Psoas muscle (tissue), 8 donors: ENCODE measurements around the gene DMXL2. TPM values are rescaled to one million over a fixed set of nuclear protein-coding genes. Genes with fewer than 3 reads are reported as not detected.

Source experiments
- ATAC-seq, 4 donors: fragments of 200-7000 bp; cut with Tn5 transposase; one replicate each; pipeline ENCODE4 v1.9.1; 2020; ENCODE audit warnings: moderate library complexity in 3 of 4, mild to moderate bottlenecking in 2 of 4
- DNase-seq, 2 donors: peaks; one replicate each; pipeline ENCODE4 v3.0.0-alpha.2; 2020
- H3K27ac ChIP-seq: fragments of 200-600 bp; one replicate; pipeline ENCODE4 v1.8.0; 2022
- H3K27me3 ChIP-seq, 3 donors: fragments of 200-600 bp in 1 of 3; one replicate each; pipeline versions ENCODE4 v1.6.1 to v1.8.0; 2013 to 2022; ENCODE audit warnings: low read length in 2 of 3, mild to moderate bottlenecking in 2 of 3, moderate library complexity in 1 of 3; ENCODE audit not compliant: insufficient read depth in 3 of 3
- H3K36me3 ChIP-seq, 2 donors: fragments of 200-600 bp in 1 of 2; one replicate each; pipeline versions ENCODE4 v1.6.1 to v1.8.0; 2013 to 2022; ENCODE audit warnings: low read depth in 1 of 2, mild to moderate bottlenecking in 1 of 2, moderate library complexity in 1 of 2; ENCODE audit not compliant: insufficient read depth in 1 of 2
- H3K4me1 ChIP-seq: fragments of 200-600 bp; one replicate; pipeline ENCODE4 v1.8.0; 2022
- H3K4me3 ChIP-seq: fragments of 200-600 bp; one replicate; pipeline ENCODE4 v1.8.0; 2022; ENCODE audit warnings: mild to moderate bottlenecking
- H3K9me3 ChIP-seq: fragments of 200-600 bp; one replicate; pipeline ENCODE4 v1.8.0; 2022
- WGBS, 3 donors: extraction: QIAGEN DNeasy Blood & Tissue Kit; methylation state at CpG; one replicate each; pipeline versions ENCODE4 v1.1.6 to v1.1.7; 2013; 5-methylcytosine and 5-hydroxymethylcytosine counted together
- intact Hi-C, 2 donors: fragments of 100-400 bp; cut with DNase I; formaldehyde crosslinking; loops; one replicate each; pipeline versions ENCODE4 v1.11.0 to v1.14.2; 2022
- polyA plus RNA-seq, 3 donors: library from polyadenylated mRNA; stranded (reverse); fragments of 200-250 nt; gene quantifications; one replicate each; pipeline ENCODE4 v1.2.3, GENCODE V29; 2013
- total RNA-seq, 4 donors: library from RNA; stranded (reverse); fragmentation: NEBNext Ultra II Directional in 2 of 4; extraction: Animal tissue kit (Norgen Biotek cat#: 25700) in 2 of 4; gene quantifications; one replicate each; pipeline versions ENCODE4 v1.2.1 to v1.2.4, GENCODE V29; 2021 to 2023
- TF ChIP-seq, protein P1 (sequence below): fragments of 200-600 bp; IDR thresholded peaks from one replicate; pipeline ENCODE4 v1.8.0; 2022; ENCODE audit warnings: antibody characterized with exemption
- donor health status: healthy with polysubstance abuse.
- donor health status: DM: no; HTN: no; CAD: no; lungs with moderate emphysema.
- donor health status: Bipolar disorder and iron deficiency.
- donor health status: healthy.
- donor health status: DM: yes; HTN: yes; CAD: no.
- donor health status: DM: no; HTN: no; CAD: no.
- donor health status: DM: no; HTN: no; CAD: no.
- donor health status: DM: yes; HTN: yes; CAD: no.

Gene DMXL2
- total and polyA plus RNA-seq, 7 donors: 1.9 to 8.0 (median 3.1) TPM

DNA sequence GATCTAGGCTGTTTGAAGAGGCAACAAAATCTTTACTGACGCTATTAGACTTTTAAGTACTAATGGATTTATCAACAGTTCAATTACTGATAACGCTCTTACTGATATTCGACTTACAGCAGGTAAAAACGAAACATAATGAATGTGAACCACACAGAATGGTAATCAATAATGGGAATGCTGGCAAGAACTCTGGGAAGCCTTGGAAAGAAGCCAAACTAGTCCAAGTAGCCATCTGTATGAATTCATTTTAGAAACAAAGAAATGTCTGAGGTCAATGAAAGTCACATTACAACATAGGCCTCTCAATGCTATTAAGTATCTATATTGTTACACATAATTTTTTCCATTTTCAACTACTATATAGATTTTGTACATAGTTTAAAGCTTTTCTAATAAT is 130.0 kb downstream of the DMXL2 start:
- H3K36me3 ChIP-seq: peaks cover 0 to 8% of the 10 kb centered on the region in 2 donors
- H3K27ac ChIP-seq: no peak overlapping the region

DNA sequence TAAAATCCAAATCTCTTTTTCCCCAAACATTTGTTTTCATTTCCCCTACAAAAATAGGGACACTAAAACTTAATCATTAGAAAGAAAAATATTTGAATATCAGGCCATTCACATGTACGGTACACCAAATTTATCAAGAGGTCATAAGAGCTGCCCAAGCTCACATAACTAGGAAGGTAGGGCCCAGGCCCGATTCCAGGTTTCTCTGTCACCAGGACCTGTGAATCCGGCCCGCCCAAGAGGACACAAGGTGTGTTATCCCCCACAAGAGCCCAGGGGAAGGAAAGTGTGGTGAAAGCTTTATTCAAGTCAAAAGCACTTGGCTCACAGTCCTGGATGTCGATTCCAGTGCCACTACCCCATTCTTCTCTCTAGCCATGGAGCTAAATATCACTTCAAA is 130.6 kb downstream of the DMXL2 start:
- H3K36me3 ChIP-seq: peaks cover 0 to 9% of the 10 kb centered on the region in 2 donors
- 92 to 97% (median 93%) methylated on average over 5 of the region's 5 CpGs for WGBS, 3 donors
- TF ChIP-seq, protein P1, sequence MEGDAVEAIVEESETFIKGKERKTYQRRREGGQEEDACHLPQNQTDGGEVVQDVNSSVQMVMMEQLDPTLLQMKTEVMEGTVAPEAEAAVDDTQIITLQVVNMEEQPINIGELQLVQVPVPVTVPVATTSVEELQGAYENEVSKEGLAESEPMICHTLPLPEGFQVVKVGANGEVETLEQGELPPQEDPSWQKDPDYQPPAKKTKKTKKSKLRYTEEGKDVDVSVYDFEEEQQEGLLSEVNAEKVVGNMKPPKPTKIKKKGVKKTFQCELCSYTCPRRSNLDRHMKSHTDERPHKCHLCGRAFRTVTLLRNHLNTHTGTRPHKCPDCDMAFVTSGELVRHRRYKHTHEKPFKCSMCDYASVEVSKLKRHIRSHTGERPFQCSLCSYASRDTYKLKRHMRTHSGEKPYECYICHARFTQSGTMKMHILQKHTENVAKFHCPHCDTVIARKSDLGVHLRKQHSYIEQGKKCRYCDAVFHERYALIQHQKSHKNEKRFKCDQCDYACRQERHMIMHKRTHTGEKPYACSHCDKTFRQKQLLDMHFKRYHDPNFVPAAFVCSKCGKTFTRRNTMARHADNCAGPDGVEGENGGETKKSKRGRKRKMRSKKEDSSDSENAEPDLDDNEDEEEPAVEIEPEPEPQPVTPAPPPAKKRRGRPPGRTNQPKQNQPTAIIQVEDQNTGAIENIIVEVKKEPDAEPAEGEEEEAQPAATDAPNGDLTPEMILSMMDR: no peak
- H3K9me3 ChIP-seq: no peaks in the 10 kb centered on the region
- intact Hi-C loops: no loop called here
- no peak overlapping the region for H3K4me3 ChIP-seq
- no peaks in the 10 kb centered on the region for H3K4me1 ChIP-seq
- no peaks in the 10 kb centered on the region for H3K27me3 ChIP-seq
- DNase-seq (no peak), ATAC-seq (no peak)
- no peak overlapping the region for H3K27ac ChIP-seq

More for the DNA sequence above, 130.0 kb downstream of the DMXL2 start:
- TF ChIP-seq, protein P1: no peak
- Histone ChIP-seq H3K4me3 (no peak overlapping the region), H3K4me1 (no peaks in the 10 kb centered on the region), H3K27me3 (no peaks in the 10 kb centered on the region), H3K9me3 (no peaks in the 10 kb centered on the region)
- no peak for ATAC-seq
- intact Hi-C loops: no loop called here
- no peak for DNase-seq
- 92 to 94% (median 93%) methylated on average over 4 of the region's 4 CpGs for WGBS, 3 donors

DNA sequence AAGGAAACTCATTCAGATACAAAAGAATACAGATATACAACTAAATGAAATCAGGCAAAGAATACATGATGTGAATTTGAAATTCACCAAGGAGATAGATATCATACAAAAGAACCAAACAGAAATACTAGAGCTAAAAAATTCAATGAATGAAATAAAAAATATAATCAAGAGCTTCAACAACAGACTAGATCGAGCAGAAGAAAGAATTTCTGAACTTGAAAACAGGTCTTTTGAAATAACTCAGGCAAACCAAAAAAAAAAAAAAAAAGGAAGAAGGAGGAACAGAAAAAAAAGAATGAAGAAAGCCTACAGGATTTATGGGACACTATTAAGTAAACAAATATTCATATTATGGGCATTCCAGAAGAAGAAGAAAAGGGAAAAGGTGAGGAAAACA is 137.8 kb downstream of the DMXL2 start:
- Histone ChIP-seq H3K4me1 (no peaks in the 10 kb centered on the region), H3K27ac (no peak overlapping the region), H3K36me3 (peaks cover 0 to 16% of the 10 kb centered on the region in 2 donors), H3K4me3 (no peak overlapping the region), H3K27me3 (no peaks in the 10 kb centered on the region), H3K9me3 (peaks cover 11% of the 10 kb centered on the region)
- intact Hi-C loops: no loop called here
- DNase-seq (no peak), ATAC-seq (no peak)
- TF ChIP-seq, protein P1: no peak
- WGBS, 3 donors: 96 to 99% (median 98%) methylated on average over 1 of the region's 1 CpG

DNA sequence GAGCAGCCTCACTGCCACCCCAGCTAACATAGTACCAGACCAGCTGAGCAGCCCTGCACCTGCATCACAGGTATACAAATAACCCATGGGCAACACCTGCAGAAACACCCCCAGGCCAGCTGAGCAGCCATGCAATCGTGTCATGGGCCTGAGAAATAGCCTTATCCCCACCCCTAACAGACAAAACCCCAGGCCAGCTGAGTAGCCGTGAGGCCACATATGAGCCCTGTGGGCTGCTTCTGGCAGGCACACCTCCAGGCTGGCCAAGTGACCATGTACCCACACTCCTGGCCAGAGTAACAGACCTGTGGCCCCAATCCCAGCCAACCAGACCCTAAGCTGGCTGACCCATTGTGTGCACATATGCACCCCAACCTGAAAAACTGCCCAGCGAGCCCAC is 138.6 kb downstream of the DMXL2 start:
- Histone ChIP-seq H3K4me3 (no peak overlapping the region), H3K27ac (no peak overlapping the region), H3K36me3 (peaks cover 0 to 16% of the 10 kb centered on the region in 2 donors), H3K9me3 (peaks cover 11% of the 10 kb centered on the region), H3K4me1 (no peaks in the 10 kb centered on the region), H3K27me3 (no peaks in the 10 kb centered on the region)
- TF ChIP-seq, protein P1: no peak
- intact Hi-C loops: no loop called here
- WGBS, 3 donors: 97 to 100% (median 97%) methylated on average over 3 of the region's 3 CpGs
- ATAC-seq (no peak), DNase-seq (no peak)

DNA sequence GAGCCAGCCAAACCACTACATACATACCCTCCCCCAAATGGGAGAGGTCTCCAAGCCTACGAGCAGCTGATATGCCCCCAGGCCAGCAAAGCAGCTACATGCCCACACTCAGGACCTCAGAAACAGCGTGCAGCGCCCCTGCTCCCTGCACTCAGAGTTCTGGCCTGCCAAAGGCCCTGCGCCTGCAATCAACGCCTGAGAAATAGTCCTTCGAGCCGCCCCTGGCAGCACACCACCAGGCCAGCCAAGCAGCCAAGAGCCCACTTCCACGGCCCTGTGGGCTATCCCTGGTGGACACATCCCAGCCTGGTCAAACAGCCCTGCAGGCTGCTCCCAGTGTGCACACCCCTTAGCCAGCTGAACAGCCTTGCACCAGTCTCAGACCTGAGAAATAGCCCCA is 139.1 kb downstream of the DMXL2 start:
- intact Hi-C loops: no loop called here
- TF ChIP-seq, protein P1: no peak
- Histone ChIP-seq H3K4me1 (no peaks in the 10 kb centered on the region), H3K27ac (no peak overlapping the region), H3K27me3 (no peaks in the 10 kb centered on the region), H3K4me3 (no peak overlapping the region), H3K9me3 (peaks cover 11% of the 10 kb centered on the region), H3K36me3 (peaks cover 0 to 16% of the 10 kb centered on the region in 2 donors)
- no peak for DNase-seq
- 85 to 91% (median 85%) methylated on average over 8 of the region's 8 CpGs for WGBS, 3 donors
- ATAC-seq: no peak
